IMR-90 (cell line): ENCODE measurements around the gene GPR142. TPM values are rescaled to one million over a fixed set of nuclear protein-coding genes. Genes with fewer than 3 reads are reported as not detected.

Source experiments
- ATAC-seq: fragments of 200-7000 bp; cut with Tn5 transposase; 2 replicates; pipeline ENCODE4 v1.9.1; 2020; ENCODE audit warnings: low read depth, mild to moderate bottlenecking, moderate library complexity
- BruUV-seq: library from RNA; stranded (reverse); fragments of 400-500 nt; replicated peaks from 2 replicates; lab custom pipeline; 2021; lab: Mats Ljungman, UMichigan
- CTCF ChIA-PET: fragments of 300-600 bp; formaldehyde crosslinking; extraction: SDS; loops from one replicate; lab custom pipeline; 2021; ENCODE audit warnings: antibody characterized with exemption; lab: Yijun Ruan, JAX
- POLR2A ChIA-PET: fragments of 300-600 bp; sonication (Branson Sonifier 250); formaldehyde crosslinking; loops from one replicate; lab custom pipeline; 2022; ENCODE audit warnings: antibody characterized with exemption; ENCODE audit not compliant: unreplicated experiment; lab: Charles Lee
- DNase-seq: peaks from one replicate; pipeline ENCODE4 v3.0.0; 2013
- H2AFZ ChIP-seq: replicated peaks from 2 replicates; pipeline ENCODE3; 2013; ENCODE audit warnings: low read length, mild to moderate bottlenecking; ENCODE audit not compliant: poor library complexity
- H2AK5ac ChIP-seq: 2 replicates; pipeline ENCODE4 v1.6.1; 2013; ENCODE audit warnings: low read depth, low read length, inconsistent platforms
- H2AK9ac ChIP-seq: replicated peaks from 2 replicates; pipeline ENCODE3; 2013; ENCODE audit warnings: mild to moderate bottlenecking, low read depth, low read length, moderate library complexity; ENCODE audit not compliant: poor library complexity
- H2BK120ac ChIP-seq: 2 replicates; pipeline ENCODE4 v1.6.1; 2013; ENCODE audit warnings: low read depth, low read length, inconsistent platforms
- H2BK15ac ChIP-seq: 3 replicates; pipeline ENCODE4 v1.6.1; 2013; ENCODE audit warnings: low read depth, low read length, inconsistent platforms
- H2BK20ac ChIP-seq: 2 replicates; pipeline ENCODE4 v1.6.1; 2013; ENCODE audit warnings: low read depth, mild to moderate bottlenecking, inconsistent platforms, low read length, moderate library complexity
- H2BK5ac ChIP-seq: 2 replicates; pipeline ENCODE4 v1.6.1; 2013; ENCODE audit warnings: mild to moderate bottlenecking, low read depth, low read length, inconsistent platforms; ENCODE audit not compliant: poor library complexity, severe bottlenecking
- H3K14ac ChIP-seq: replicated peaks from 2 replicates; pipeline ENCODE4 v1.6.1; 2013; ENCODE audit warnings: low read depth, low read length, inconsistent platforms
- H3K18ac ChIP-seq: 2 replicates; pipeline ENCODE4 v1.6.1; 2013; ENCODE audit warnings: low read depth, low read length, control low read depth
- H3K23ac ChIP-seq: 2 replicates; pipeline ENCODE4 v1.6.1; 2013; ENCODE audit warnings: low read depth, low read length, inconsistent platforms
- H3K27ac ChIP-seq: 2 replicates; pipeline ENCODE4 v1.5.1; 2013; ENCODE audit warnings: mild to moderate bottlenecking, control low read depth, low read length; ENCODE audit not compliant: insufficient read depth
- H3K27me3 ChIP-seq: 2 replicates; pipeline ENCODE4 v1.6.1; 2013; ENCODE audit warnings: low read length; ENCODE audit not compliant: control insufficient read depth, insufficient read depth
- H3K36me3 ChIP-seq: 2 replicates; pipeline ENCODE4 v1.6.1; 2013; ENCODE audit warnings: low read length, mixed read lengths; ENCODE audit not compliant: control insufficient read depth, insufficient read depth
- H3K4ac ChIP-seq: 2 replicates; pipeline ENCODE4 v1.6.1; 2013; ENCODE audit warnings: low read depth, low read length, inconsistent platforms
- H3K4me1 ChIP-seq: 2 replicates; pipeline ENCODE4 v1.6.1; 2013; ENCODE audit warnings: low read length, mixed read lengths; ENCODE audit not compliant: control insufficient read depth, insufficient read depth
- H3K4me2 ChIP-seq: 2 replicates; pipeline ENCODE4 v1.6.1; 2013; ENCODE audit warnings: low read depth, mild to moderate bottlenecking, control low read depth, low read length, moderate library complexity
- H3K4me3 ChIP-seq: 2 replicates; pipeline ENCODE4 v1.5.1; 2013; ENCODE audit warnings: low read depth, mild to moderate bottlenecking, control low read depth, low read length, moderate library complexity; ENCODE audit not compliant: insufficient read depth
- H3K56ac ChIP-seq: 2 replicates; pipeline ENCODE4 v1.6.1; 2013; ENCODE audit warnings: low read length, inconsistent platforms; ENCODE audit not compliant: insufficient read depth; ENCODE audit errors: extremely low read depth
- H3K79me1 ChIP-seq, 2 experiments: 2 replicates each; pipeline ENCODE4 v1.6.1; 2013; ENCODE audit warnings: low read length in 2 of 2, inconsistent platforms in 1 of 2, low read depth in 1 of 2
- H3K9ac ChIP-seq: 2 replicates; pipeline ENCODE4 v1.6.1; 2013; ENCODE audit warnings: low read depth, low read length, control low read depth
- H3K9me1 ChIP-seq: 2 replicates; pipeline ENCODE4 v1.6.1; 2013; ENCODE audit warnings: low read length, inconsistent platforms; ENCODE audit not compliant: insufficient read depth
- H3K9me3 ChIP-seq: 2 replicates; pipeline ENCODE4 v1.6.1; 2013; ENCODE audit warnings: low read length; ENCODE audit not compliant: control insufficient read depth, insufficient read depth
- H4K20me1 ChIP-seq: 2 replicates; pipeline ENCODE4 v1.6.1; 2013; ENCODE audit warnings: low read length, inconsistent platforms; ENCODE audit not compliant: insufficient read depth
- H4K5ac ChIP-seq: 2 replicates; pipeline ENCODE4 v1.6.1; 2013; ENCODE audit warnings: mild to moderate bottlenecking, low read depth, low read length, control low read depth
- H4K8ac ChIP-seq, 2 experiments: 2 replicates each; pipeline ENCODE4 v1.6.1; 2013; ENCODE audit warnings: low read depth in 2 of 2, low read length in 2 of 2, control low read depth in 1 of 2, inconsistent platforms in 1 of 2
- H4K91ac ChIP-seq: 2 replicates; pipeline ENCODE4 v1.6.1; 2013; ENCODE audit warnings: low read depth, low read length, inconsistent platforms; ENCODE audit not compliant: insufficient read depth
- WGBS, 2 experiments: methylation state at CpG; one replicate each; pipeline versions ENCODE4 v1.1.5 to v1.1.7; 2013; ENCODE audit warnings: missing lambda C conversion rate in 2 of 2; ENCODE audit not compliant: insufficient read length in 1 of 2; ENCODE audit errors: extremely low coverage in 2 of 2; 5-methylcytosine and 5-hydroxymethylcytosine counted together
- dilution Hi-C: fragments of 300-500 bp; cut with HindIII; formaldehyde crosslinking; loops from one replicate; pipeline ENCODE4 v1.14.3; 2018; ENCODE audit warnings: low sequenced_read_pairs; ENCODE audit not compliant: unreplicated experiment
- in situ Hi-C: fragments of 300-500 bp; cut with MboI; formaldehyde crosslinking; loops from 3 replicates; pipeline ENCODE4 v1.14.3; 2019; ENCODE audit warnings: low sequenced_read_pairs, inconsistent platforms, mixed read lengths
- intact Hi-C: fragments of 100-400 bp; cut with micrococcal nuclease; formaldehyde crosslinking; loops from 2 replicates; pipeline ENCODE4 v1.10.0; 2022
- polyA plus RNA-seq, 3 experiments: library from polyadenylated mRNA; depleted of rRNA; stranded (reverse); fragments of >200 nt; gene quantifications; 2 replicates each; pipeline ENCODE4 v1.2.3, GENCODE V29; 2012; ENCODE audit warnings: low replicate concordance in 1 of 3
- total RNA-seq: library from RNA; depleted of rRNA; stranded (reverse); fragments of >200 nt; gene quantifications from 2 replicates; pipeline ENCODE4 v1.2.3, GENCODE V29; 2012
- TF ChIP-seq, protein P1 (sequence below): conservative IDR thresholded peaks from 2 replicates; pipeline ENCODE4 v1.5.1; 2012; ENCODE audit warnings: mild to moderate bottlenecking, low read depth, low read length, improper control_type of control experiment

The GPR142 gene
- total and polyA plus RNA-seq, 2 of the 4 experiments (the other 2 are of a cell fraction) = not detected

GRCh38 chr17:74354561-74354960 lies 12.7 kb upstream of the GPR142 start:
- no peak overlapping the region for H2BK20ac ChIP-seq
- dilution Hi-C loops (no loop called here), in situ Hi-C loops (no loop called here), intact Hi-C loops (no loop called here)
- no peak overlapping the region for H2AK5ac ChIP-seq
- H3K4me2 ChIP-seq = no peak overlapping the region
- H3K79me1 ChIP-seq = no peaks in the 10 kb centered on the region
- no peak overlapping the region for H3K18ac ChIP-seq
- no peak overlapping the region for H4K5ac ChIP-seq
- H2BK120ac ChIP-seq = no peak overlapping the region
- no peak overlapping the region for H3K23ac ChIP-seq
- no peaks in the 10 kb centered on the region for H4K20me1 ChIP-seq
- no peaks in the 10 kb centered on the region for H3K4me1 ChIP-seq
- DNase-seq = no peak
- no peak overlapping the region for H2BK15ac ChIP-seq
- H3K14ac ChIP-seq = no peak overlapping the region
- no peak for ATAC-seq
- H3K4ac ChIP-seq = no peak overlapping the region
- TF ChIP-seq, protein P1, sequence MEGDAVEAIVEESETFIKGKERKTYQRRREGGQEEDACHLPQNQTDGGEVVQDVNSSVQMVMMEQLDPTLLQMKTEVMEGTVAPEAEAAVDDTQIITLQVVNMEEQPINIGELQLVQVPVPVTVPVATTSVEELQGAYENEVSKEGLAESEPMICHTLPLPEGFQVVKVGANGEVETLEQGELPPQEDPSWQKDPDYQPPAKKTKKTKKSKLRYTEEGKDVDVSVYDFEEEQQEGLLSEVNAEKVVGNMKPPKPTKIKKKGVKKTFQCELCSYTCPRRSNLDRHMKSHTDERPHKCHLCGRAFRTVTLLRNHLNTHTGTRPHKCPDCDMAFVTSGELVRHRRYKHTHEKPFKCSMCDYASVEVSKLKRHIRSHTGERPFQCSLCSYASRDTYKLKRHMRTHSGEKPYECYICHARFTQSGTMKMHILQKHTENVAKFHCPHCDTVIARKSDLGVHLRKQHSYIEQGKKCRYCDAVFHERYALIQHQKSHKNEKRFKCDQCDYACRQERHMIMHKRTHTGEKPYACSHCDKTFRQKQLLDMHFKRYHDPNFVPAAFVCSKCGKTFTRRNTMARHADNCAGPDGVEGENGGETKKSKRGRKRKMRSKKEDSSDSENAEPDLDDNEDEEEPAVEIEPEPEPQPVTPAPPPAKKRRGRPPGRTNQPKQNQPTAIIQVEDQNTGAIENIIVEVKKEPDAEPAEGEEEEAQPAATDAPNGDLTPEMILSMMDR = no peak
- BruUV-seq = no TSS peak
- no peak overlapping the region for H2AK9ac ChIP-seq
- H3K36me3 ChIP-seq = no peaks in the 10 kb centered on the region
- no peak overlapping the region for H3K9ac ChIP-seq
- WGBS, 2 experiments = no CpG with 5 or more reads among the region's 10 CpGs
- no peak overlapping the region for H3K27ac ChIP-seq
- no peak overlapping the region for H2BK5ac ChIP-seq
- H3K56ac ChIP-seq = no peak overlapping the region
- POLR2A ChIA-PET = no interaction called here
- no peak overlapping the region for H2AFZ ChIP-seq
- peaks cover 16% of the 10 kb centered on the region; the same call in 1 of the 2 replicates for H3K27me3 ChIP-seq
- no peaks in the 10 kb centered on the region for H3K9me3 ChIP-seq
- CTCF ChIA-PET = interaction anchor here (0.6 kb wide), 1 partner anchor 19 kb away, joined by 3 read pairs; no protein-coding TSS in a partner anchor
- H4K91ac ChIP-seq = no peak overlapping the region
- no peak overlapping the region for H4K8ac ChIP-seq
- H3K4me3 ChIP-seq = no peak overlapping the region
- H3K9me1 ChIP-seq = no peaks in the 10 kb centered on the region
